ENCODE results near the gene DNAH1.

DNAH1 gene

DNA sequence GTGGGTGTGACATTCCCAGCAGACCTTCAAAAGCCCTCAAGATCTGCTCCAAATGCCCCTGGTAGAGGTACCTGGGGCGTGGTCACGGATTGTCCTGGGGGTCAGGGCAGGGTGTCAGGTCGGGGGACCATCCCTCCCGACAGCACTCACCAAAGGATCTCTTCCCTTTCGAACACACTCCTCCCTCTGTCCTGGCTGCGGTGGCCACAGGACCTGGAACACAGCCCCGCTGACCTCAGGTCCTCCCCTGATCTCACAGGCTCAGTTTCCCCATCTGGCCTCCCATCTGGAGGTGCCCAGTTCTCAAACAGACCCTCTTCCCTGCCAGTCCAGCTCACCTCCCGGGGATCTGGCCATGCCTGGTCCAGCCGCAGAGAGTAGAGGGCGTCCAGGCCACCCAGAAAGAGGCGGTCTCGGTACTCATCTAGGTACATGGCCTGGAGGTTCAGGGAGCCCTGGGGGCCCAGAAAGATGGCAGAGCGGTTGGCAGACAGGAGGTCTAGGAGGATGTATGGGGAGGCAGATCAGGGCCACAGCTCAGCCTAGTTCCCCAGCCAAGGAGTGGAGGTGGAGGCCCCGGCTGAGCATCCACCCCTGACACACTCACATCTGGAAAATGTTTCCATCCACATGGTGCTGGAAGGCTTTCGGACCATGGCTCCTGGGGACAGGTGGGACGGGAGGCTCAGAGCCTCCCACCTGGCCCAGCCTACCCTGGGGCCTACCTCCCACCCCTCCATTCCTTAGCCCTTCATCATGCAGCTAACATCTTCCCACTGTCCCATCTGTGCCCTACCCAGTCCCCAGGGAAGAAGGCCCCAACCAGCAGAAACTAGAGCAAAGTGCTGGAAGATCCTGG lies 126.5 kb downstream of the DNAH1 start:
- DNase-seq (ENCODE audit: insufficient read length, low spot score) = no peak
- FAIRE-seq = no peak

DNA sequence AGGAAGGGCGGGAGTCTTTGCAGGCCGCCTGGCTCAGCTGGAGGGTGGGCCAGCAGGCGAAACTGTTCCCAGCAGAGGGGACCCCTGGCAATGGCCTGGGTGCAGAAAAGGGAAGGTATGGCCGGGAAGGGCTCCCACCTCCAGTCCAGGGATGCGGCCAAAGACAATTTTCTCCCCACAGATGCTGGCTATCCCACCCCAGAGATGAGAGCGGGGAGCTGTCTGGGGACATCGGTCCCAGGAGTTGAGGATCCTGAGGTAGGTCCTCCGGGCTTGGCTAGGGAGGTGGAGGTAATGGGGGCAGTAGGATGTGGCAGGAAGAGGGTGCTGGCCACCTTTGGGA lies 127.1 kb downstream of the DNAH1 start:
- no peak for DNase-seq (ENCODE audit: insufficient read length, low spot score)
- no peak for FAIRE-seq

DNA sequence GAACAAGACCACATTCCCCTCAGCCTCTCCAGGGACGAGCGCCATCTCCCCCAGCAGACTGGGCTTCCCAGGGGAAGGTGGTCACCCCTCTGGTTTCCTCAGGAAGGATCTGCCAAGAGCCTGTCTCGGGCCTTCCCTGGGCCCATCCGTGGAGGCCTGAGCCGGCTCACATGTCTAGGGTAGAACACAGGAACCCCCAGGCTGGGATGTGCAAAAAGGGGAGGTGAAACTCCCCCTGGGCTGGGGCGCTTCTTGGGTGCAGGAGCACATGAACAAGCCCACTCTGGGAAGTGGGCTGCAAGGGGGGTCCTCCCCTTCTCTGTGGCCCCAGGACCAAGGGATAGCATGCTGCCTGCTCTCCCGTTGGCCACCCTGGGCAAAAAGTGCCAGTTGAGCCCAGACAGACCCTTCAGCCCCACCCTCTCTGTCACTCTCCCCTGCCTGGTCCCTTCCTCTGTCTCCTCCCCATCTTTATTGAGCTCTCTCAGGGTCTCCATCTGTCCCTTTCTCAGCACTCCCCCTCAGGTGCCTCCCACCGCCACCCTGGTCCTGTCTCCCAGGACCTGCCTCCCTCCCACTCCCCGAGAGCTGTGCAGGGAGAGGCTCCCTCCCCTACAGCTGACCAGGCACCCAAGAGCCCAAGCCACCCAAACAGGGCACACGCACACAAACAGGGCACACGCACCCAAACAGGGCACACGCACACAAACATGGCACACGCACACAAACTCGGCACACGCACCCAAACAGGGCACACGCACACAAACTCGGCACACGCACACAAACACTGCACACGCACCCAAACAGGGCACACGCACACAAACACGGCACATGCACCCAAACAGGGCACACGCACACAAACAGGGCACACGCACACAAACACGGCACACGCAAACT lies 127.9 kb downstream of the DNAH1 start:
- FAIRE-seq (no peak), DNase-seq (ENCODE audit: insufficient read length, low spot score) (no peak)

DNA sequence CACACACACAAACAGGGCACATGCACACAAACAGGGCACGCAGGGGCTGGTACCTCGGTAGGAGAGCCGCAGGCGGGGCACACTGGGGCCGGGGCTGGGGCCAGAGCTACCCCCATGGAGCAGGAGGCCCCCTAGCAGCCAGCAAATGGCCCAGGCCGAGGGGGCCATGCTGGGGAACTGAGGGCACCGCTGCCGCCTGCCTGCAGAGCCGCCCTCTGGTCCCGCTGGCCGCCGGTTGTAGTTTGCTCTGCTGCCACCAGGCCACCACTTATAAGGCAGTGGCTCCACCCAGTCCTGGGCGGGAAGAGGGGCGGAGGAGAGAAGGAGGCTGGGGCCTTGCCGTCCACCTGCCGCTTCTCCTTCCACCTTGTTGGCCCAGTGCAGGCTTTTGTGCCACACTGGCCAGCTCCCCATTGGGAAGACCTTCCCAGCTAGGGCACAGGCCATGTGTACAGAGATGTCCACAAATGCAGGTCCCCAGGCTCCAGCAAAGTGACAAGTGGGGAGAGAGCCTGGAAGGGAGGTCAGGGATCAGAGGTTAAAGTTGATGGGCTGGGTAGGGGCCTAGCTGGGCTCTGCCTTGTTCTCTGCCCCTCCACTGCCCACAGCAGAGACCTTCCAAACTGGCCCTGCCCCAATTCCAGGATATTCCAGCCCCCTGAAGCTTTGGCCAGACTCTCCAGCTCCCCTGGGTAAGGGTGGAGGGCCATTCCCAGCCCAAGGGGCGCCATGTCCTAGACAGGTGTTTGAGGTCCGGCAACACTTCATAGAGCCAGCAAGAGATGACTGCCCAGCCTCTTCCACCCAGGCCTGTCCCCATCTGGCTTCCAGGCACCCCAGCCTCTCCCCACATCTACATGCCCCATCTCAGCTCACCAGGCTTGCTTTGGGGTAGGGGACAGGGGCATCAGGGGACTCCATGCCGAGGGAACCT lies 129.0 kb downstream of the DNAH1 start, which contains the start of gene SEMA3G:
TSS of gene SEMA3G (minus strand) at position 244 of the 934 bp plus-strand sequence. CDS start at position 168, 76 bp downstream.
- FAIRE-seq (peak; percentile 87), DNase-seq (ENCODE audit: insufficient read length, low spot score) (peak; percentile 83)

DNA sequence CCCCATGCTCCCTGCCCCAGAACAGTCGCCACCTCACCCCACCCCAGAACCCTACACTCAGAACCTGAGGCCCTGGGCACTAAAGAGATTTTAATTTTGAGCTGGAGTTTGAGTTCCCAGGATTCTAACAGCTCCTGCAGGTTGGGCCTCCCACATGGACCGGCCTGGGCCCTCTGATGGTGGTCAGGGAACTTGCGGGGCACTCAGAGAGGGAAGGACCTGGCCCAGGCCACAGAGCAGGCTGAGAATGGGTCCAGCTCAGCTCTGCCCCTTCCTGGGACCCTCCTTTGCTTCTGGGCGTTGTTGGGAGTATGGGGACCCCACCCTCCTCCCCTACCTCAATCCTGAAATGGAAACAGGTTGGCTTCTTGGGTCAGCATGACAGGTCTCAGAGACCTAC lies 129.9 kb downstream of the DNAH1 start:
- FAIRE-seq = no peak
- no peak for DNase-seq (ENCODE audit: insufficient read length, low spot score)

DNA sequence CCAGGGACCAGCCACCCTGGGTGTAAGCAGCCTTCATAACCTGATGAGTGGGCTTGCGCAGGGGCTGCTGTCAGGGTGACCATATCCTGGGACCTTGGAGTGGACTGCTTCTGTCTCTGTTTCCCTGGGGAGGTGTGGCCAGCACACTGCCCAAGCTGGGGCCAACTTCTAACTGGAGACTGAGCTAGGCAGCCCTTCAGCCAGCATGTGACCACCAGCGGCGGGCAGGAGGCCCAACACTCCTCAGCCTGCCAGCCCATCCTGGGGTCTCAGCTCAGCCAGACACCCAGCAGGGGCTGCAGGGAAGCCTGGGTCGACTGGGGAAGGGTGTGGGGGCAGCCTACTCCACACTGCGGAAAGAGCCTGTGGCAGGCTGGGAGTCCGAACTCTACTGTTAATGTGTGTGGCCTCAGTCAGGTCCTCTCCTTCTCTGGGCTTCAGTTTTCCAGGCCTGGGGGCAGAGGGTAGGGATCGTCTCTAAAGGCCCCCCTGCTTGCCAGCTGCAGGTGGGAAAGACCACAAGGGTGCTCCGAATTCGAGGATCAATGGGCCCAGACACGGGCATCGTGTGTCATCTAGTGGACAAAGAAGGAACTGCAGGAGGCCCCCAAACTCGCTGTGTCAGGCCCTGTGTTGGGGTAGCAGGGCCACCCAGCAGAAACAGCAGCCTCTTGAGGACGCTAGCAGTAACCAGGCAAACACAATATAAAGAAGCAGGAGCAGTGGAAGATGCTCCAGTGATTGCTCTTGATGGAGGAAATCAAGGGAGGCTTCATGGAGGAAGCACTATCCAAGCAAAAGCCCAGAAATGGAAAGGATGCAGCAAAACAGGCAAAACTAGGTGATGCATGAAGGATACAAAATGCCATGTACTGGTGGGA lies 130.8 kb downstream of the DNAH1 start:
- FAIRE-seq (peak; percentile 82), DNase-seq (ENCODE audit: insufficient read length, low spot score) (peak; percentile 62)

DNA sequence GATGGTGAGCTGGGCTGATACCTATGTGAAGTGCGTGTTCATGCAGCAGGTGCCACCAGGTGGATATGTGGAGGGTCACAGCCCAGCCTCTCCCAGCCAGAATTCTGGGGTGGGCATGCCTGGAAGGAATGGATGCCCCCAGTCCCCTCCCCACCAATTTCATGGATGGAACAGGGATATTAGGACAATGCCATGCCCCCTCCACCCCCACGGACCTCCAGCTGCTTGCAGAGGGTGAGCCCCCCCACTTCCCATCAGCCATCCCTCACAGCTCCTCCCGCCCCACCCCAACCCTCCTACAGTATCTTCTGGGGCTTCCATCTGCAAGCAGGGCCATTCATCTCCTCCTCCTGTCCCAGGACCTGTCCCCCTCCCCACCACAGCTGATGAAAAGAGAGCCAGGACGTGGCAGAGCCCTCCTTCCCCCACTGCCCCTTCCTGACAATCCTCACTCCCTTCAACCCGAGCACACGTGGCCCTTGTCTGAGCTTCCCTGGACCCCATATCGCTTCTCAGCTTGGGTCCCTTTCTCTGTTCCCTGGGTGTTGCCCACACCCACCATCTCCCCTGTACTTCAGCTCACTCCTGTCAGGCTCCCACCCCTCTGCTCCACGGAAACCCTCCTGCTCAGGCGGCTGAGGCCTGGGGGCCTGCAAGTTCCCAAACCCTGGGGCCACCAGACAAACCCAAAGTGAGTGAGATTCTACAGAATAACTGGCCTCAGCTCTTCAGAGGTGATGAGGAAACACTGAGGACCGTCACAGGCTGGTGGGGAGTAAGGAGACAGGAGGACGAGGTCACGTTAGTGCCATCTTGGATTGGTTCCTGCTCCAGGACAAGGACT lies 131.6 kb downstream of the DNAH1 start:
- DNase-seq (ENCODE audit: insufficient read length, low spot score) (no peak), FAIRE-seq (no peak)
